Measurements from ENCODE around the gene JAK3. TPM values are rescaled to one million over a fixed set of nuclear protein-coding genes. Genes with fewer than 3 reads are reported as not detected.

Gene JAK3
- total RNA-seq, 1 experiment from 2014 or later, result not detected

- H3K9me3 Mint-ChIP-seq (ENCODE audit: low read depth, unreplicated experiment), result no peaks in the 10 kb centered on the region
- CTCF ChIA-PET, result no interaction called here
- no peaks in the 10 kb centered on the region for H3K36me3 Mint-ChIP-seq (ENCODE audit: insufficient read depth, unreplicated experiment)
- DNase-seq, result no peak
- H3K4me1 Mint-ChIP-seq (ENCODE audit: low read depth, unreplicated experiment), result no peaks in the 10 kb centered on the region
- no TSS peak for BruUV-seq (replicated peaks)
- intact Hi-C loops (cut with micrococcal nuclease; ENCODE audit: unreplicated experiment), result no loop called here
- H3K27me3 Mint-ChIP-seq (ENCODE audit: unreplicated experiment), result peaks cover 17% of the 10 kb centered on the region
- H3K4me3 Mint-ChIP-seq (ENCODE audit: low read depth, unreplicated experiment), result no peak overlapping the region
- no peak overlapping the region for H3K27ac Mint-ChIP-seq (ENCODE audit: unreplicated experiment)
- TF ChIP-seq CTCF (IDR thresholded peaks at IDR 0.05; ENCODE audit: unreplicated experiment), result no peak
Measured at GRCh38 chr19:17836530-17836929, 11.3 kb downstream of the JAK3 start.

- Mint-ChIP-seq H3K9me3 (ENCODE audit: low read depth, unreplicated experiment) (no peaks in the 10 kb centered on the region), H3K36me3 (ENCODE audit: insufficient read depth, unreplicated experiment) (no peaks in the 10 kb centered on the region), H3K4me3 (ENCODE audit: low read depth, unreplicated experiment) (no peak overlapping the region), H3K4me1 (ENCODE audit: low read depth, unreplicated experiment) (no peaks in the 10 kb centered on the region), H3K27ac (ENCODE audit: unreplicated experiment) (no peak overlapping the region), H3K27me3 (ENCODE audit: unreplicated experiment) (peaks cover 17% of the 10 kb centered on the region)
- CTCF ChIA-PET, result no interaction called here
- no TSS peak for BruUV-seq (replicated peaks)
- TF ChIP-seq CTCF (IDR thresholded peaks at IDR 0.05; ENCODE audit: unreplicated experiment), result no peak
- intact Hi-C loops (cut with micrococcal nuclease; ENCODE audit: unreplicated experiment), result no loop called here
- no peak for DNase-seq
Measured at GRCh38 chr19:17835182-17836006, 12.4 kb downstream of the JAK3 start.

GRCh38 chr19:17834350-17835181 lies 13.2 kb downstream of the JAK3 start:
- TF ChIP-seq CTCF (IDR thresholded peaks at IDR 0.05; ENCODE audit: unreplicated experiment), result no peak
- no peaks in the 10 kb centered on the region for H3K4me1 Mint-ChIP-seq (ENCODE audit: low read depth, unreplicated experiment)
- no peak for DNase-seq
- peaks cover 17% of the 10 kb centered on the region for H3K27me3 Mint-ChIP-seq (ENCODE audit: unreplicated experiment)
- no peaks in the 10 kb centered on the region for H3K36me3 Mint-ChIP-seq (ENCODE audit: insufficient read depth, unreplicated experiment)
- no peak overlapping the region for H3K4me3 Mint-ChIP-seq (ENCODE audit: low read depth, unreplicated experiment)
- intact Hi-C loops (cut with micrococcal nuclease; ENCODE audit: unreplicated experiment), result no loop called here
- BruUV-seq (replicated peaks), result no TSS peak
- no peaks in the 10 kb centered on the region for H3K9me3 Mint-ChIP-seq (ENCODE audit: low read depth, unreplicated experiment)
- H3K27ac Mint-ChIP-seq (ENCODE audit: unreplicated experiment), result no peak overlapping the region
- CTCF ChIA-PET, result no interaction called here

GRCh38 chr19:17832443-17833208 lies 15.2 kb downstream of the JAK3 start:
- no peak for TF ChIP-seq CTCF (IDR thresholded peaks at IDR 0.05; ENCODE audit: unreplicated experiment)
- no peak overlapping the region for H3K4me3 Mint-ChIP-seq (ENCODE audit: low read depth, unreplicated experiment)
- H3K36me3 Mint-ChIP-seq (ENCODE audit: insufficient read depth, unreplicated experiment), result no peaks in the 10 kb centered on the region
- peaks cover 27% of the 10 kb centered on the region for H3K27me3 Mint-ChIP-seq (ENCODE audit: unreplicated experiment)
- CTCF ChIA-PET, result interaction anchor here (0.8 kb wide), 1 partner anchor 9 kb away, joined by 6 read pairs; no protein-coding TSS in a partner anchor
- no peak for DNase-seq
- no TSS peak for BruUV-seq (replicated peaks)
- no peaks in the 10 kb centered on the region for H3K9me3 Mint-ChIP-seq (ENCODE audit: low read depth, unreplicated experiment)
- H3K4me1 Mint-ChIP-seq (ENCODE audit: low read depth, unreplicated experiment), result no peaks in the 10 kb centered on the region
- intact Hi-C loops (cut with micrococcal nuclease; ENCODE audit: unreplicated experiment), result no loop called here
- no peak overlapping the region for H3K27ac Mint-ChIP-seq (ENCODE audit: unreplicated experiment)
